Measurements from ENCODE around the gene SFXN1.

SFXN1 gene

DNA sequence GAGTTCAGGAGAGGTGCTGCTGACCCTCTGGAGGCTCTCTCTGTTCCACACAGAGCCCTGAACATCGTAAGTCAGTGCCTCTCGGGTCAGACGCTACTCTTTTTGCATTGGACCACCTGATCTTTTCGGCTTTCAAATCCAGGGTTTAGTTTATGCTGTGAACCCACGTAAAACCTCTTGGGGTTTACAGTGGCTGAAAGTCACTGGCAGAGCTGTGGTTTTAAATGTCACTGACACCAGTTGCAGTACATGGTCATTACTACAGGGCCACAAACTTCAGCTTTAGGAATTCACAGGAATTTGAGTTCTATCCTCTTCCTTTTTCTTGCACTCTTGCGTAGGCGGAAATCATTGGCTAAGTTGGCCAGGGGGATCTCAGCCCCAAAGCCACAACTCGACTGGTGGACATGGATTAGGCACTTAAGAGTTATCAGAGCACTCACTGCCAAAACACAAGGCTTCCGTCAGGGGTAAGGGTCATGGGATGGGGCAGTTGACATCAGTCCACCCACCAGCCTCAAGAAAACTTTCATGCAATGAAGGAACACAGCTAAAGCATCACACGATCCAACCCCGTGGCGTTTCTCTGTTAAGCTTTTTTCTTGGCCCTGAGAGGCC lies 76.9 kb downstream of the SFXN1 start:
- no peak for DNase-seq

DNA sequence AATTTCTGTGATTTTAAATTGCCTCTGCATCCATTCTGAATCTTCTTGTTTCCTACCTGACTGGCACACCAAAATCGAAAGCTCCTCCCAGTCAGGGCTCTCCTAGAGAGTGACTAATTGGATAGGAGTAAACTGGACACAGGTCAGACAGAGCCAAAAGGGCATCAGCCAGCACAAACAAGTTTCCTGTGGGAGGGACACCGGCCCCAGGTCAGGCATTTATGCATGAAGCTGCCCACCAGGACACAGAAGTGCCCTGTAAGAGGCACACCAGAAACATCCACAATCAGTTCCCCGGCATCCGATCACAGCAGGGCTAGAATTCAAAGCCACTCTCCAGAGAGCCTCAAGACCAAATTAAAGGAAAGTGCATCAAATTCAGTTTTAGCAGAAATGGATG lies 78.4 kb downstream of the SFXN1 start:
- intact Hi-C loops (cut with DNase I), result no loop called here
- no peak for DNase-seq

More for the DNA sequence above, 76.9 kb downstream of the SFXN1 start:
- intact Hi-C loops (cut with DNase I), result no loop called here

DNA sequence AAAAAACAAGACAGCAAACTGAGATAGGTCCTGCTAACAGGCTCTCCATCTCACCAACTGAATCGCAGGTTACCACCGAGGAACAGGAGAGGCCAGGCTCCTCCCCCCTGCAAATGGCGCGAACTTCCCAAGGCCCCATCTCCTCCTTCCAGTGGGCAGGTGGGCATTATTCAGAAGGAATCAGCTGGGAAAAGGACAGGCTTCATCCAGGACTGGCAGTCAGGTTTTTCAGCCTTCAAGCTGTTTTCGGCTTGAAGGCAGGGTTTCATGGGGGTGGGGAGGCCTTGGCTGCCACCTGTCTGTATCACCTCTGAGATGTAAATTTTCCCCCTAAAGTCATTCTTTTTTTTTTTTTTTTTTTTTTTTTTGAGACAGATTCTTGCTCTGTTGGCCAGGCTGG lies 79.4 kb downstream of the SFXN1 start:
- intact Hi-C loops (cut with DNase I), result no loop called here
- no peak for DNase-seq

DNA sequence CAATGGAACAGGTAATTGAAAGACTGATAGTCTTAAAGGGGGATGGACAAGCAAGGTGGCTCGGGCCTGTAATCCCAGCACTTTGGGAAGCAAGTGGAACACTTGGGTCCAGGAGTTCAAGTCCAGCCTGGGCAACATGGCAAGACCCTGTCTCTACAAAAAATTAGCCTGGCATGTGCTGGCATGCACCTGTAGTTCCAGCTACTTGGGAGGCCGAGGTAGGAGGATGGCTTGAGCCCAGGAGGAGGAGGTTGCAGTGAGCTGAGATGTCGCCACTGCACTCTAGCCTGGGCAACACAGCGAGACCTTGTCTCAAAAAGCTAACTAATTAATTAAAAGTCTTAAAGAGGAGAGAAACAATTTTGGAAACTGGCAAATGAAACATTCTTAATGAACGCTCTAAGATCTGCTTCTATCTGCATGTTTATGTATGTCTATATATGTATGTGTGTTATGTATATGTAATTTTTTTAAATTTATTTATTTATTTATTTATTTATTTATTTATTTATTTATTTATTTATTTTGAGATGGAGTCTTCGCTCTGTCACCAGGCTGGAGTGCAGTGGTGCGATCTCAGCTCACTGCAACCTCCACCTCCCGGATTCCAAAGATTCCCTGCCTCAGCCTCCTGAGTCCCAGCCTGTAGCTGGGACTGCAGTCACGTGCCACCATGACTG lies 80.6 kb downstream of the SFXN1 start:
- intact Hi-C loops (cut with DNase I), result no loop called here
- DNase-seq, result no peak

DNA sequence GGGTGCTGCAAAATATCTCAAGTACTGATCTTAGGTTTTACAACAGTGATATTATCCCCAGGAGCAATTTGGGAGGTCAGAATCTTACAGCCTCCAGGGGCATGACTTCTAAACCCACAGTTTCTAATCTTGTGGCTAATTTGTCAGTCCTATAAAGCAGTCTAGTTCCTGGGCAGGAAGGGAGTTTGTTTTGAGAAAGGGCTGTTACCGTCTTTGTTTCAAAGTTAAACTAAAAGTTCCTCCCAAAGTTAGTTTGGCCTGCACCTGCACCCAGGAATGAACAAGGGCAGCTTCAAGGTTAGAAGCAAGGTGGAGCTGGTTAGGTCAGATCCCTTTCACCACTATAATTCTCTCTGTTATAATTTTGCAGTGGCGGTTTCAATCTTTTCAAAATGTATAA lies 81.7 kb downstream of the SFXN1 start:
- intact Hi-C loops (cut with DNase I), result no loop called here
- no peak for DNase-seq

DNA sequence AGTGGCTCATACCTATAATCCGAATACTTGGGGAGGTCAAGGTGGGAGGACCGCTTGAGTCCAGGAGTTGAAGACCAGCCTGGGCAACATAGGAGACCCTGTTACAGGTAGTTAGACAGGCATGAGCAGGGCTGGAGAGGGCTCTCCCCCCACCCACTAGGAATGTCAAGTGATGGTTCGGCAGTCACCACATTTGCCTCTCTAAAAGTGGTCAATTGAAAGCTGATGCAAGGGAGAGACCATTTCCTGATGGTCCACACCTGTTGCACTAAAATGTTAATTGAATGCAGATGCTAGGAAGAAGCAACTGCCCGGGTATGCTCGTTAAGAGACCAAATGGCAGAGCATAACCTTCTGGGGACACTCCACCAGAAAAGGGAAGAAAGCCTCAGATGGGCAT lies 82.7 kb downstream of the SFXN1 start:
- no peak for DNase-seq
- intact Hi-C loops (cut with DNase I), result no loop called here

DNA sequence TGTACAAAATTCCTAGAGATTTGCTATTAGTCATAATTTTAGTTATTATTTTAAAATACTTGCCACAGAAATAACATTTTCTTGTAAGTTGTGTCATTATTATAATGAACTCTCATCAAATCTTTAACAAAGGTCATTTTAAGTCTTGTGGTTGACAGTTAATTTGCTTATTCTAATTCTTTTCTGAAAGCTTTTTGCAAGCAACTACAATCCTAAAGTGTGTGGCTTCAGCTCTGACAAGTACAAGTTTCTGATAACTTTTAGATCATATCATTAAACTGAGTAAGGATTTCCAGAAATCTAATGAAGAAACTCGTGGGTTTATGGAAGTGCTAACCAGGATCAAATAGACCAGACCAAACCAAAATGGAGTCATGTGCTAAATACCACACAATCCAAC lies 86.4 kb downstream of the SFXN1 start:
- no peak for DNase-seq
- intact Hi-C loops (cut with DNase I), result no loop called here

DNA sequence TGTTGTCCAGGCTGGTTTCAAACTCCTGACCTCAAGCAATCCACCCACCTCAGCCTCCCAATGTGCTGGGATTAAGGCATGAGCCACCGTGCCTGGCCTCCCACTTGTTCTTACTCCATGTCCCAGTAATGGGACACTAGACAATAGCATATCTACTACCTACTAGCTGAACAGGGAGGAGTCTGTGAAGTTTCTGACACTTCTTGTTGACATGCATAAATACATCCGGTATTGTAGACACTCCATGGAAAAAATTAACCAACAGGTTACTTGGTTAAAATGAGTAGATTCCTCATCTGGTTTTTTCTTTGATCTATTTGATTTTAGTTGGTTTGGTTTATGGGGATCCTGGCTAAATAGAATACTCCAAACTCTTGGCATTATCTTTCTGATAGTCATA lies 88.3 kb downstream of the SFXN1 start:
- intact Hi-C loops (cut with DNase I), result no loop called here
- no peak for DNase-seq

DNA sequence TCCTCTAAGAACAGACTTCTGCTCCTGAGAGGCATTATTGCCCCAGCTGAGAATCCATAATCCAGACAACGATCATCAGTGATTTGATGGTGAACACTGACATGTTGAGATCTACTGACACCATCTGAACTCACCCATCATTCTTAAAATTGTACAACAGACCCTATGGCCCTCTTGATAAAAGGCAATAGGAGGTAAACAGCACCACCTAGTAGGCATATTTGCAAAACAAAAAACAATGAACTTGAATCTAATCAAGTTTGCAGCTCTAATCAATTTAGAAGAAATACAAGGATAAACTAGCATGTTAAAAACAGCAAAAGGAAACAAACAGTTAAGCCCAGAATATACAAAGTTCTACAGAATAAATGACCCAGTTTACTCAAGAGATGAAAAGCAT lies 89.6 kb downstream of the SFXN1 start:
- intact Hi-C loops (cut with DNase I), result no loop called here

DNA sequence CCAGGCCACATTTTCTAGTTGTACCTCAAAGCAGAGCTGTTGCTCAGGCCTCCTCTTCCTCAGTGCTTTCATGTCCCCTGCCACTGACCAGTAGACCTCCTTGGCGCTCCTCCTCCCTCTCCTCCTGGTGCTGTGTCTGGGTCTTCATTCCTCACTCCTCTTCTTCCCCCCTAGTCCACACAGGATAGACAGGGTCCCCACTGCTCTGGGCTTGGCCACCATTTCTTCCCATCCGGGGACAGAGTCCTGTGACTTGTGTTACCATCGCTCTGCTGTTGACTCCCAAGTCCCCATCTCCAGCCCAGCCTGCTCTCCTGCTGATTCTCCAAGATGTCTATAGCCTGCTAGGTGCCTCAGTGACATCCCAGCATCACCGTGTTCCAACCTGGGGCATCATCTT lies 91.3 kb downstream of the SFXN1 start:
- intact Hi-C loops (cut with DNase I), result no loop called here
- no peak for DNase-seq

More for the DNA sequence above, 89.6 kb downstream of the SFXN1 start:
- DNase-seq, result no peak

DNA sequence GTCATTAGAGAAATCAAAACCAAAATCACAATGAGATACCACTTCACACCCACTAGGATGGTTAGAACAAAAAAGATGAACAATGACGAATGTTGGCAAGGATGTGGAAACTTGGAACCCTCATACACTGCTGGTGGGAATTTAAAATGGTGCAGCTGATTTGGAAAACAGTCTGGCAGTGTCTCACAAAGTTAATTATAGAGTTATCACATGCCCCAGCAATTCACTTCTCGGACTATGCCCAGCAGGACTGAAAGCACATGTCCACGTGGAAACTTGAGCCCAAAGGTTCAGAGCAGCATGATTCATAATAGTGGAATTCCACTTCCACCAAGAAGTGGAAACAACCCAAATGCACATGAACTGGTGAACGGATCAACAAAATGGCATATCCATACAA lies 94.5 kb downstream of the SFXN1 start:
- DNase-seq, result no peak
- intact Hi-C loops (cut with DNase I), result no loop called here

DNA sequence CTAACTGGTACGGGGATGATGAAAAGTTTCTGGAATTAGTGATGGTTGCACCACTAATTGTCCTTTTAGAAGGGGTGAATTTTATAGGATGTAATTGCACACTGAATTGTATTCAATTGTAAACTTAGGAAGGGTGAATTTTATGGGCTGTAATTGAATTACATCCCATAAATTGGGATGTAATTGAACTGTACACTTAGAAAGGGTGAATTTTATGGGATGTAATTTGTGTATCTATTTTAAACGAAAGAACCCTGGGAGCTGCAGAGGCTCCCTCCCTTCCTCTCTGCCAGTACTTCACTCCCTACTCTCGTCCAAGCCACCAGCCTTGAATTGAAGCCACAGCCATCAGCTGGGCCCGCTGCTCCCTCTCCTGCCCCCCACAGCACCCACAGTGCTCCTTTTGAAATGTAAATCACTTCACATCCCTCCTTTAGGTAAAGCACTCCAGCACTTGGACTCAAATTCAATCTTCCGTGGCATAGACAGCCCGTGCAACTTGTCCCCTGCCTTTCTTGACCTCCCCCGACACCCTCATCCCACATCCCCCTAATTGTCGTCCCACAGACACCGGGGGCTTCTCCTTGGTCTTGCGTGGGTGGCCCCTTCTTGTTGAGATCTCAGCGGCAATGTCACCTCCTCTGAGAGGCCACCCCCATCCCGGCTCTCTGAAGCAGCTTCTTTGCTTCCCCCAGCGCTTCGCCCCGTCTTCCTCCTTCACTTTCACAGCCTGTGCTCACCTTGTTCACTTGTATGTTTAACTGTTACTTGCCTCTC lies 95.3 kb downstream of the SFXN1 start:
- intact Hi-C loops (cut with DNase I), result no loop called here
- DNase-seq, result peak in 30 of 42 donors; percentile 18 to 77 (median 51)

DNA sequence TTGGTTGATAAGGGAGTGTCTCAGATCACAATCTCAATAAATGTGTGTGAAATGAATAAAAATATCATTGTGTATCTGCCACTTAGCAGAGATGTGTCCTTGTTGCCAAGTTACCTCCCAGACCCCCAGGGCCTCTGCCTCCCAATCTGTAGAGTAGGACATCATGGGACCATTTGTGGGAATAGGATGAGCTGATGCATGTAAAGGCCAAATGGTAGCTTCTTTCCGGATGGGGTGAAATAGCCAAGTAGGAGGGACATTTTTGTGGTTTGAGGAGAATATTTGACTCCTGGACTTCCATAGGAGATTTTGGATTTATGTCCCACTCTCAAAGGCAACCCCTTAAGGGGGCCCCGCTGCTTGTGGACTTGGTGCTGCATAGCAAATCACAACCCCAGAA lies 96.9 kb downstream of the SFXN1 start:
- intact Hi-C loops (cut with DNase I), result no loop called here
- DNase-seq, result no peak

DNA sequence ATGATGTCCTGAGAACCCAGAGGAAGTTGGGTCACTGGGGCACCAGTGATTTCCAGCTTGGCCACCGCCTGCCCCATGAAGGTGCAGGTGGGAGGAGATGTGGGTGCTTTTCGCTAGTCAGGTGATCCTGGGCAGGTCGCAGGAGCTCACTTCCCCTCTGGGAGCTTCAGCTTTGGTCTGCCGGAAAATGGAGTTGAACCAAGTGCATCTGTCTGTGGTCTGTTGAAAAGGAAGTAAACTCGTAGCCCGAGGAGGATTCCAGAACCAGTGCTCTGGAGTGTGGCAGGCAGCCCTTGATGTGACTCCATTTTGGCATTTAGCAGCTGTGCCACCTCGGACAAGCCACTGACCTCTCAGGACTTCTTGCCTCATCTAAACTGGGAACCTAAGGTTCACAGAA lies 97.7 kb downstream of the SFXN1 start:
- DNase-seq, result no peak
- intact Hi-C loops (cut with DNase I), result no loop called here

DNA sequence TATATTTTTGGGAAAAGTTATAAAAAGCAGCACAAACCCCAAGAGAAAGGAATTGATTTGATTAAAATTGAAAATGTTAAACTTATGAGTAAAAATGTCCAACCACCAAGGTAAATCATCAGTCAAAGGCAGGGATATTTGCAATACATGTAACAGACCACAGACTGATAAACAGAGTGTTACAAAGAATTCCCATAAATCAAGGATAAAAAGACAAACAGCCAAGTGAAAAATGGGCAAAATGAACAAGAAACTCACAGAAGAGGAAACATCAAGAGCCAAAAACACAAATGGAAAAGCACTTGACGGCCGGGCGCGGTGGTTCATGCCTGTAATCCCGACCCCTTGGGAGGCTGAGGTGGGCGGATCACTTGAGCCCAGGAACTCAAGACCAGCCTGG lies 98.2 kb downstream of the SFXN1 start:
- intact Hi-C loops (cut with DNase I), result no loop called here
- no peak for DNase-seq
